Cardiac muscle cell (in vitro differentiated cells and primary cell): ENCODE data around the gene METTL18. TPM values are rescaled to one million over a fixed set of nuclear protein-coding genes. Genes with fewer than 3 reads are reported as not detected.

Source experiments
- DNase-seq, 2 donors: peaks; one replicate each; pipeline versions ENCODE4 v3.0.0 to v3.0.0-alpha.2; 2010 to 2017; ENCODE audit warnings: low read depth in 1 of 2, low spot score in 1 of 2
- H3K27ac ChIP-seq: fragments of 200-600 bp; sonication (generic); 2 replicates; pipeline ENCODE4 v1.5.1; 2016
- H3K27me3 ChIP-seq: fragments of 200-600 bp; sonication (generic); 2 replicates; pipeline ENCODE4 v1.6.0; 2016; ENCODE audit warnings: control low read depth
- H3K36me3 ChIP-seq: fragments of 200-600 bp; sonication (generic); 2 replicates; pipeline ENCODE4 v1.5.1; 2016; ENCODE audit warnings: control low read depth
- H3K4me1 ChIP-seq: fragments of 200-600 bp; sonication (generic); 2 replicates; pipeline ENCODE4 v1.8.1; 2017; ENCODE audit warnings: low read depth, mild to moderate bottlenecking, mixed run types
- H3K4me3 ChIP-seq: fragments of 200-600 bp; sonication (generic); 2 replicates; pipeline ENCODE4 v1.5.1; 2016; ENCODE audit warnings: mild to moderate bottlenecking
- H3K9me3 ChIP-seq: fragments of 200-600 bp; sonication (generic); 2 replicates; pipeline ENCODE4 v1.5.1; 2017; ENCODE audit warnings: low read depth, mild to moderate bottlenecking, control low read depth
- polyA plus RNA-seq: library from polyadenylated mRNA; unstranded; fragments of >200 nt; fragmentation: Nextera tagmentation; extraction: Ambion mirVana; gene quantifications from 2 replicates; pipeline ENCODE4 v1.2.1, GENCODE V29; 2016
- total RNA-seq: library from RNA; depleted of rRNA; stranded (reverse); fragments of >200 nt; gene quantifications from 2 replicates; pipeline ENCODE4 v1.2.3, GENCODE V29; 2016
- TF ChIP-seq, protein P1 (sequence below): IDR thresholded peaks from 2 replicates; pipeline ENCODE4 v1.5.1; 2012; ENCODE audit warnings: low read depth, mild to moderate bottlenecking, low read length

METTL18 gene
- total and polyA plus RNA-seq, 2 experiments from 2014 or later = 4.5 to 9.5 TPM

DNA sequence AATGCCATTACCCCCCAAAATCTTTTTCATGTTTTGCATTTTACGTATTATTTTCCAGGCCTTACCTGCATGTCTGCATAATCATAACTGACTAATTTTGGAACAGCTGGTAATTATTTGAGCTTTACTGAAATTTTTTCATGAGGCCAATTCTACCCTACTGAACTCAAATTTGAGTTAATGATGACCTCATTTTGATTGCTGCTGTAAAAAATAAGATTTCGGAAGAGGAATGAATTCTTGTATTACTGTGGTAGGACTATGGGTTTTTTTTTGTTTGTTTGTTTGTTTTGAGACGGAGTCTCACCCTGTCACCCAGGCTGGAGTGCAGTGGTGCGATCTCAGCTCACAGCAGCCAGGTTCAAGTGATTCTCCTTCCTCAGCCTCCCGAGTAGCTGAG lies 2.6 kb upstream of the METTL18 start:
- H3K9me3 ChIP-seq = no peaks in the 10 kb centered on the region
- no peaks in the 10 kb centered on the region for H3K27me3 ChIP-seq
- H3K36me3 ChIP-seq = no peaks in the 10 kb centered on the region
- TF ChIP-seq, protein P1, sequence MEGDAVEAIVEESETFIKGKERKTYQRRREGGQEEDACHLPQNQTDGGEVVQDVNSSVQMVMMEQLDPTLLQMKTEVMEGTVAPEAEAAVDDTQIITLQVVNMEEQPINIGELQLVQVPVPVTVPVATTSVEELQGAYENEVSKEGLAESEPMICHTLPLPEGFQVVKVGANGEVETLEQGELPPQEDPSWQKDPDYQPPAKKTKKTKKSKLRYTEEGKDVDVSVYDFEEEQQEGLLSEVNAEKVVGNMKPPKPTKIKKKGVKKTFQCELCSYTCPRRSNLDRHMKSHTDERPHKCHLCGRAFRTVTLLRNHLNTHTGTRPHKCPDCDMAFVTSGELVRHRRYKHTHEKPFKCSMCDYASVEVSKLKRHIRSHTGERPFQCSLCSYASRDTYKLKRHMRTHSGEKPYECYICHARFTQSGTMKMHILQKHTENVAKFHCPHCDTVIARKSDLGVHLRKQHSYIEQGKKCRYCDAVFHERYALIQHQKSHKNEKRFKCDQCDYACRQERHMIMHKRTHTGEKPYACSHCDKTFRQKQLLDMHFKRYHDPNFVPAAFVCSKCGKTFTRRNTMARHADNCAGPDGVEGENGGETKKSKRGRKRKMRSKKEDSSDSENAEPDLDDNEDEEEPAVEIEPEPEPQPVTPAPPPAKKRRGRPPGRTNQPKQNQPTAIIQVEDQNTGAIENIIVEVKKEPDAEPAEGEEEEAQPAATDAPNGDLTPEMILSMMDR = no peak
- H3K27ac ChIP-seq = no peak overlapping the region
- DNase-seq = no peak
- peaks cover 7% of the 10 kb centered on the region for H3K4me1 ChIP-seq
- H3K4me3 ChIP-seq = no peak overlapping the region

DNA sequence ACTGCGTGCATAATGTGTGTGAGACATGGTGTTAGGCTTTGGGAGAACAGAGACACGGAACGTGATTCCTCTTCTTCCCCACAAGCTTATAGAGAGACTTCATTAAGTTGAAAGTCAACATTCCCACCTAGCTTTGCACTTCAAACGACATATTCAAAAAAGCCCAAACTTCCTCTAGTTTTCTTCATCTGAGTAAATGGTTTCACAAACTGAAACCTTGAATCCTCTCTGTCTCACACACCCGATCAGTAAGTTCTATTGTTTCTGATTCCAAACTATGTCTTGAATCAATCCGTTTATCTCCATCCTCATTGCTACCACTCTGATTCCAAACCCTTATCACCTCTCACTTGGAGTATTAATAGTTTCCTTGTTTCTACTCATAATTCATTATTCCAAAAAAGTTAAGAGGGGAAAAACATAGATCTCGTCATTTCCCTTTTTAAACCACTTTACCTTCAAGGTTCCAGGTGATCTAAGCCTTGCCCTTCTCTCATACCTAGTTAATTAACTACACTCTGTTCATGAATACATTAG lies 1.6 kb upstream of the METTL18 start:
- no peak overlapping the region for H3K4me3 ChIP-seq
- H3K4me1 ChIP-seq = peaks cover 7% of the 10 kb centered on the region
- no peaks in the 10 kb centered on the region for H3K36me3 ChIP-seq
- H3K27ac ChIP-seq = no peak overlapping the region
- TF ChIP-seq, protein P1 = no peak
- no peaks in the 10 kb centered on the region for H3K9me3 ChIP-seq
- no peaks in the 10 kb centered on the region for H3K27me3 ChIP-seq
- no peak for DNase-seq

DNA sequence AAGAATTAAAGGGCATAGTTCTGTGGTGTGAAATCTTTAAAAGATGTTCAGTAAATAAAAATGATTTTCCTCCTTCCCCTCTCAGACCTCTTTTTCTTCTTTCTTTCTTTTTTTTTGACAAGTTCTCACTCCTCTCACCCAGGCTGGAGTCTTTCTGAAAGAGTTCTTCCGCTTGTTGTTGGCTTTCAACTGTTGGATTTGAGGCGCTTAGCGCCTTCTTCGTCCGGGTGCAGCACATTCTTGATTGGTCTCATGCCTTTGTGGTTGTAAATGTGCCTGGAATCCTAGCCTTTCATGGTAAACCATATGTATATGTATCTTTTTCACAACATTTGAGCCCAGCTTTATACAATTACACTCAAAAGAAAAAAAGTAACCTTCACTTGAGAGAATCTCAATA lies 980 bp upstream of the METTL18 start:
- Histone ChIP-seq H3K9me3 (no peaks in the 10 kb centered on the region), H3K4me1 (peaks cover 7% of the 10 kb centered on the region), H3K36me3 (no peaks in the 10 kb centered on the region), H3K27me3 (no peaks in the 10 kb centered on the region), H3K4me3 (peak overlapping the region; percentile 62), H3K27ac (no peak overlapping the region)
- TF ChIP-seq, protein P1 = no peak
- DNase-seq = no peak

DNA sequence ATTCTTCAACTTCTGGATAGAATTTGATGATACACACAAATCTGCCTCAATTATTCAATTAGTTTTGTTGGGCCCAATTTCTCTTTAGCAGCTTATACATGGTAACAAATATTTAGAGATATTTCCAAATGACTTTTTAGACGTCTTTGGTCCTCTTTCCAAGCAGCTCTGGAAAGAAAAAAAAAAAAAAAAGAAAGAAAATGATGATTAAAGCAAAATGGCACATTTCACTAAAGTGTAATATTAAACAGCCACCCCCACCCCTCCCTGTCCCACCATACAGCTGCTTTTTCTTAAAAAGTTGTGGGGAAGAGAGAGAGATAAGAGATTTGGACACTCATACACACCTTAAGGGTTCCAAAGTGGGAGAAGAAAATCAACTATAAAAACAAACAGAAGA lies 977 bp downstream of the METTL18 start:
- H3K4me1 ChIP-seq = peaks cover 7% of the 10 kb centered on the region
- peaks cover 2% of the 10 kb centered on the region for H3K27me3 ChIP-seq
- no peaks in the 10 kb centered on the region for H3K36me3 ChIP-seq
- no peaks in the 10 kb centered on the region for H3K9me3 ChIP-seq
- no peak overlapping the region for H3K27ac ChIP-seq
- H3K4me3 ChIP-seq = peak overlapping the region; percentile 62
- DNase-seq = no peak
- TF ChIP-seq, protein P1 = no peak

DNA sequence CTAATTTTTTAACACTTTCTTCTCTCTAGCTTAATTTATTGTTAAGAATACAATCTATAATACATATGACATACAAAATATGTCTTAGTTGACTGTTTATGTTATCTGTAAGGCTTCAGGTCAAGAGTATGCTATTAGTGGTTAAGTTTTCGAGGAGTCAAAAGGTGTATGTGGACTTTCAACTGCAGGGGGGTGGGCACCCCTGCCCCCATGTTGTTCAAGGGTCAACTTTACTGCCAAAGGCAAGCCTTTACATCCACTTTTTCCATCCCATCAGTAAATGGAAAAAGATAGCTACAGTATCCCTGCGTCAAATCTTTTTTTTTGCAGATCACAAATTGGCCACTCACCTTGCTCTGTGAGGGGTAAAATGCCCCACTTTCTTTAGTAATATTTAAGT lies 6.3 kb downstream of the METTL18 start:
- H3K27ac ChIP-seq = no peak overlapping the region
- TF ChIP-seq, protein P1 = no peak

More for the DNA sequence above, 6.3 kb downstream of the METTL18 start:
- no peak for DNase-seq
- peaks cover 2% of the 10 kb centered on the region for H3K27me3 ChIP-seq
- no peaks in the 10 kb centered on the region for H3K9me3 ChIP-seq
- H3K4me1 ChIP-seq = no peaks in the 10 kb centered on the region
- no peak overlapping the region for H3K4me3 ChIP-seq
- H3K36me3 ChIP-seq = no peaks in the 10 kb centered on the region
